Hepatic stellate cell (primary cell): Measurements from ENCODE around the gene IGF2BP2.
"Not testable (repeated sequence)": the region's sequence is repeated elsewhere in the genome, so short reads cannot be mapped to it uniquely, and the experiment has no call there.

Source experiments
- DNase-seq: peaks from one replicate; pipeline ENCODE4 v3.0.0; 2011; ENCODE audit warnings: low spot score

The IGF2BP2 gene

GRCh38 chr3:185825006-185825638 is at the start of gene IGF2BP2:
Gene IGF2BP2 (minus strand): TSS chr3:185825042. CDS start chr3:185824960, 82 bp downstream.
- peak; percentile 83 for DNase-seq

- no peak for DNase-seq
Measured at GRCh38 chr3:185874119-185874518, 49.3 kb upstream of the IGF2BP2 start.

- DNase-seq = no peak
Measured at GRCh38 chr3:185867650-185868049, 42.8 kb upstream of the IGF2BP2 start.

- no peak for DNase-seq
Measured at GRCh38 chr3:185866995-185867394, 42.2 kb upstream of the IGF2BP2 start.

GRCh38 chr3:185866555-185866954 is 41.7 kb upstream of the IGF2BP2 start:
- no peak for DNase-seq

- DNase-seq = no peak
Measured at GRCh38 chr3:185865247-185865646, 40.4 kb upstream of the IGF2BP2 start.

- DNase-seq = no peak
Measured at GRCh38 chr3:185864767-185865166, 39.9 kb upstream of the IGF2BP2 start.

GRCh38 chr3:185862920-185863319 is 38.1 kb upstream of the IGF2BP2 start:
- DNase-seq = no peak

- no peak for DNase-seq
Measured at GRCh38 chr3:185859294-185859972, 34.6 kb upstream of the IGF2BP2 start.

- DNase-seq = no peak
Measured at GRCh38 chr3:185858502-185859225, 33.8 kb upstream of the IGF2BP2 start.

GRCh38 chr3:185857208-185857607 is 32.4 kb upstream of the IGF2BP2 start:
- DNase-seq = no peak

GRCh38 chr3:185856652-185857051 is 31.8 kb upstream of the IGF2BP2 start:
- no peak for DNase-seq

GRCh38 chr3:185853771-185854170 is 28.9 kb upstream of the IGF2BP2 start:
- not testable (repeated sequence) for DNase-seq

- no peak for DNase-seq
Measured at GRCh38 chr3:185852635-185853034, 27.8 kb upstream of the IGF2BP2 start.

GRCh38 chr3:185851959-185852358 is 27.1 kb upstream of the IGF2BP2 start:
- no peak for DNase-seq

- no peak for DNase-seq
Measured at GRCh38 chr3:185851046-185851445, 26.2 kb upstream of the IGF2BP2 start.

- no peak for DNase-seq
Measured at GRCh38 chr3:185847506-185847905, 22.7 kb upstream of the IGF2BP2 start.

GRCh38 chr3:185846037-185846436 is 21.2 kb upstream of the IGF2BP2 start:
- no peak for DNase-seq

- no peak for DNase-seq
Measured at GRCh38 chr3:185844051-185844450, 19.2 kb upstream of the IGF2BP2 start.

GRCh38 chr3:185843635-185844034 is 18.8 kb upstream of the IGF2BP2 start:
- no peak for DNase-seq

GRCh38 chr3:185843126-185843525 is 18.3 kb upstream of the IGF2BP2 start:
- DNase-seq = no peak

GRCh38 chr3:185842241-185842640 is 17.4 kb upstream of the IGF2BP2 start:
- no peak for DNase-seq

GRCh38 chr3:185838417-185838989 is 13.7 kb upstream of the IGF2BP2 start:
- DNase-seq = not testable (repeated sequence)
